GM21576 (cell line): Measurements from ENCODE around the gene CFAP221.

Experiments
- ATAC-seq: cut with Tn5 transposase; IDR thresholded peaks from one replicate; pipeline ENCODE4 v1.9.1; 2021; ENCODE audit warnings: mild to moderate bottlenecking, moderate library complexity; ENCODE audit not compliant: unreplicated experiment

Gene CFAP221

DNA sequence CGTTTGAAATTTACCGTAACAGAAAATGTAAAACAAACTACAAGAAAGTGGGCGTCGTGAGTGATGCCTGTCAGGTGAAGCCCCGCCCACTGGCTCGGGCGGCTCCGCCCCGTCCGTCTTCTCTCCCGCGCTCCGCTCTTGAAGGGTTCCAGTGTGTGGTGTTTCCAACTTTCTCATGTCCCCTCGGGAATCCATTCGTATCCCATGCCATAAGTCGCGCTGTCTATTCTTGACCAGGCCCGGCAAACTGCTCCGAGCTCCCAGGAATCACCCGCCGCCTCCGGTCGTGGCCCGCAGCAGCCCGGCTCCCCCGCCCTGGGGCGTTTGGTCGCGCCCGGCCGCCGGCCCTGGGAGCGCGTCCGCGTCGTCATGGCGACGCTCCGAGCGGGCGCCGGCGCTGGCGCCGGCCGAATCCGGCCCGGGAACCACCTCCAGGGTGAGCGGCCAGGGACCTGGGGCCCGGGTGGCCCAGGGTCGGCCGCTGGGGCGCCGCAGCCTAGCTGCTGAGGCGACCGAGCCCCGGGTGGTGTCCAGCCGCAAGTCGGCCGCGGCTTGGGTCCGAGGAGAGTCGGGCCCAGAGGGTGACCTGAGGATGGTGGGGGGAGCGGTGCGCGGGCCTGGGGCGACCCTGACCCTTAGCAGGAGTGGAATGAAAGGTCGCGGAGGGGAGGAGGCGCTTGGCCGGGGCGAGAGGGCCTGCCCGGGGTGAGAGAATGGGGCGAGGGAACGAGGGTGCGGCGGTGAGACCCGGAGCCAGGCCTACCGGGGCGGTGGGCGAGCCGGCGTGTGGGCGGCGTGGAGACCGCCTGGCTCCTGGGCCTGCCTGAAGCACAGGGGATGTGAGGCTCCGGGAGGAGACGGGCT is at the start of gene CFAP221:
Gene CFAP221 (plus strand): TSS at position 375 of the 864 bp plus-strand sequence. CDS start 1,683 bp downstream, outside the sequence.
- peak; percentile 62 for ATAC-seq

- ATAC-seq: no peak
Observed at GRCh38 chr2:119495948-119496347, 48.3 kb upstream of the CFAP221 start.

DNA sequence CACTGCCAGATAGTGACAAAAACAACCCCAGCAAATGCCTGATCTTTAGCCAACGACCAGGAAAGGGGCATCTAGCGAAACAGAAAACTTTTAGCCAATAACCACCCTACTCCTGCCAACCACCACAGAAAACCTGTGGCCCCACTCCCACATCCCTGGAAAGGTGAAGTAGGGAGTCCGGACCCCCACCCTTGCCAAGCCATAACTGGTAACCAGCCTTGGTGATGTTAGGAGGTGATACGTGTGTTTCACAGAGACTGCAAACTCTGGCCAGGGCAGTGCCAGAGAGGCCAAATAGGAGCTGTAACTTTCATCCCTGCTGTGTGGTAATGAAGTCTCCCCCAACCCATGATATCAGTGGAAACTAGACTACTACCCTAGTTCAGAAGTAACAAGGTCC is 47.6 kb upstream of the CFAP221 start:
- no peak for ATAC-seq

- ATAC-seq: no peak
Observed at GRCh38 chr2:119508756-119509155, 35.5 kb upstream of the CFAP221 start.

DNA sequence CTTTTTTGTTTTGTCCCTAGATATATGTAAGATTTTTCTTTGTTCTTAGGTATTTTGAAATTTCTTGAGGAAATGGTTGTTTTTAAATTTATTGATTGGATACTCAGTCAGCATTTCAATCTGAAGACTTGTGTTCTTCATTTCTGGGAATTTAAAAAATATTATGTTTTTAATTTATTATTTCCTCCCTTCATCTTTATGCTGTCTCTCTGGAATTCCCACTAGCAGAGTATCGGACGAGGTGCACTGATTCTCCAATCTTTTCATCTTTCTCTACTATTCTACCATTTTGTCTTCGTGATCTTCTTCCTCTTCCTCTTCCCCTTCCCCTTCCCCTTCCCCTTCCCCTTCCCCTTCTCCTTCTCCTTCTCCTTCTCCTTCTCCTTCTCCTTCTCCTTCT is 32.3 kb upstream of the CFAP221 start:
- no peak for ATAC-seq

GRCh38 chr2:119512946-119513345 is 31.3 kb upstream of the CFAP221 start:
- ATAC-seq: no peak

DNA sequence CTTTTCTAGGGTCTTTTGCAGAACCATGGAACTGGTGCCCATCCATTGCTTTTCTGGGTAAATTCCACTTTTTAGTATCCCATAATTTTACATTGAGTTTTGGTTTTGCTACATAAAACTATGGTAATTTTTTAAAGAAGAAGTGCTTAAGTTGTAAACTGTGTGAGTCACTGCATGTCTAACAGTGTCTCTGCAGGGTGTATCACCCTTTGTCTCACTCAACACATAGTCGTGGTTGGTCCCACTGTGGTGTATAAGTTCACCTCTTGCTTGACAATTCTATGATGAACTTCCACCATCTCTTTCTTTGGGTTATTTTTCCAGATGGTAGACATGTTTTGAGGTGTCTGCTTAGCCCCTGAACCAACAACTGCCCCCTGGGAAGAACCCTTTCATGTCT is 30.4 kb upstream of the CFAP221 start:
- no peak for ATAC-seq

DNA sequence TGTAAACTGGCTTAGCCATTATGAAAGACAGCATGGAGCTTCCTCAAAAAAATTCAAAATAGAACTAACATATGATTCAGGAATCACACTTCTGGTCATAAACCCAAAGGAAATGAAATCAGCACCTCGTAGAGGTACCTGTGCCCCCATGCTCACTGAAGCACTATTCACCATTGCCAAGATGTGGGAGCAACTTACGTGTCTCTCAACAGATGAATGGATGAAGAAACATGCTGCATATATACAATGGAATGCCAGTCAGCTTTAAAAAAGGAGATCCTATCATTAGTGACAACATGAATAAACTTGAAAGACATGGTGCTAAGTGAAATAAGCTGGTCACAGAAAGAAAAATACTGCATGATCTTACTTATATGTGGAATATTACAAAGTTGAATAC is 28.1 kb upstream of the CFAP221 start:
- ATAC-seq: no peak

GRCh38 chr2:119517433-119517832 is 26.8 kb upstream of the CFAP221 start:
- ATAC-seq: peak; percentile 85

DNA sequence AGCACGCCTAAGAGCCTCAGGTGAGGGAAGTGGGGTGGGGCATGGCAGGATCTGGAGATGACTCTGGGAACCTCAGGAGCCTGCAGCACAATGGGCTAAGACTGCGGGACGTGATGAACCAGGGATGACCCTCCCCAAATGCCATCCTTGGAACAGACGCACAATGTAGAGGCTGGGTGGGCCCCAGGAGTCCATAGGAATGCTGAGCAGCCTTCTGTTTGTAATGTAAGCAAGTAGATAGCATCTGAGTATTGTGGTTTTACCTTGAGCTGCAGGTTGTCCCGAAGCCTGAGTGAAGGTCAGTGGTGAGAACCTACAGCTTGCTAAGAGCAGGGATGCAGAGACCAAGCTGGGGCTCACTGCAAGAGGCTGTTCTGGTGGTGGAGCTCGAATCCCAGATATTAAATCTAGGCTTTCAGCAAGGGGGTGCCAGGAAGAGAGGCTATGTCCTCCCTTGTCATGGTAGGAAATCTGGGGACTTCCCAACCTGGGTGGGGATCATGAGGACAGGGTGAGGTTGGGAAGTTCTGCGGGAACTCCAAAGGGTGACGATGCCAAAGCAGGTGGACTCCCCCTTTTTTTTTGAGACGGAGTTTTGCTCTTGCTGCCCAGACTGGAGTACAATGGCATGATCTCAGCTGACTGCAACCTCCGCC is 25.7 kb upstream of the CFAP221 start:
- ATAC-seq: no peak

DNA sequence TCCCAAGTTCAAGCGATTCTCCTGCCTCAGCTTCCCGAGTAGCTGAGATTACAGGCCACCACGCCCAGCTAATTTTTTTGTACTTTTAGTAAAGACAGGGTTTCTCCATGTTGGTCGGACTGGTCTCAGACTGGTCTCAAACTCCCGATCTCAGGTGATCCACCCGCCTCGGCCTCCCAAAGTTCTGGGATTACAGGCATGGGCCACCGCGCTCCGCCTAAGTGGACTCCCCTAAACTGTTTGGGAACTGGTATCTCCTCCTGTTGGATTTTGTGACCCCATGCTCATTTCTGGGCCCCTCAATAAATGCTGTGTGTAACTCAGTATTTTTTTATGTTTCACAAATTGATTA is 25.2 kb upstream of the CFAP221 start:
- no peak for ATAC-seq

DNA sequence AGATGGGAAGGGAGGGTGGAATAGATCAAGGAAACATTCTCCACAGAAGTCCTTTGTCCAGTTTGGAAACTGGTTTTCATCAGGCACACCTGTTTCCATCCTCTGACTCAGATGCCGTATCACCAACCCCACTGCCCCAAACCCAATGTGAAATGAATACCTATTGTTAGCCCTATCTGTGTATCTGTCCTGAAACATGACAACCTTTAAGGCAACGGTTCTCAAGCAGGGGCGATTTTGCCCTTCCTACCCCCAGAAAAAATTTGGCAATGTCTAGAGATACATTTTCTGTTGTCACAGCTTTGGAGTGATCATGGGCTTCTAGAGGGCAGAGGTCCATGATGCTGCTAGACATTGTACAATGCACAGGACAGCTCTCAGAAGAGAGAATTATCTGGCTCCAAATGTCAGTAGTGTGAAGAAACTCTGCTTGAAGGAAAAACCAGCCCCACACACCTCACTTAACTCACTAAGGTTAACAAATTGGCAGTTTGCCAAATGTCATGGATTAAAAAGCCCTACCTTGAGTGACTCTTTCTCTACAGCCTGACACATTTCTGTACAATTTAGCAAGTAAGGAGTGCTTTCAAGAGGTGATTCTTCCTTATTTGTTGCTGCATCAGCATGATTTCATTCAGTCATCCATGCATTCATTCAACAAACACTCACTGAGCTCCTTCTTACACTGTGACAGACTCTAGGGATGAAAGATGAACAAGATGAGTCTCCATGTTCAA is 23.4 kb upstream of the CFAP221 start:
- ATAC-seq: no peak

- no peak for ATAC-seq
Observed at GRCh38 chr2:119521433-119522050, 22.7 kb upstream of the CFAP221 start.

- ATAC-seq: no peak
Observed at GRCh38 chr2:119522671-119523070, 21.6 kb upstream of the CFAP221 start.

DNA sequence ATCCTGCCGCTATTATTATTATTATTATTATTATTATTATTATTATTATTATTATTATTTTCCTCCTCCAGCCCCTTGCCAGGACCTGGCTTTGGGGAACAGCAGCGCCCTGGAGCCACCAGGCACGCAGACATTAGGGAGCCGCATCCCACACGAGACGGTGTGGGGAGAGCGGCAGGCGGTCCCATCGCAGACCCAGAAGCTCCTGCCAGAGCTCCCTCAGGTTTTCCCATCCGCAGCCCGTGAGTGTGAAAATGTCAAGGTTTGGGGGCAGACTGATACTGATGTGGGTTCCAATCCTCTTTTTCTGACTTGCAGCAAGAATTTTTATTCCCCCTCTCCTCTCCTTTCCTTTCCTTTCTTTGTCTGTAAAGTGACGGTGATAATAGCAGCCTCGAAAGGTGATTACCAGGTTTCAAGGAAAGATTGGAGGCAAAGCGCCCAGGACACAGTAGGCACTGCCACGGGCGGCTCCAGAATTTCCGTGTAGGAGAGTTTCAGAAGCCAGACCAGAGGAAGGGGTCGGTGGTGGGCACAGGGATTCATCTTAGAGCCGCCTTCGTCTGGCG is 20.8 kb upstream of the CFAP221 start:
- ATAC-seq: no peak

DNA sequence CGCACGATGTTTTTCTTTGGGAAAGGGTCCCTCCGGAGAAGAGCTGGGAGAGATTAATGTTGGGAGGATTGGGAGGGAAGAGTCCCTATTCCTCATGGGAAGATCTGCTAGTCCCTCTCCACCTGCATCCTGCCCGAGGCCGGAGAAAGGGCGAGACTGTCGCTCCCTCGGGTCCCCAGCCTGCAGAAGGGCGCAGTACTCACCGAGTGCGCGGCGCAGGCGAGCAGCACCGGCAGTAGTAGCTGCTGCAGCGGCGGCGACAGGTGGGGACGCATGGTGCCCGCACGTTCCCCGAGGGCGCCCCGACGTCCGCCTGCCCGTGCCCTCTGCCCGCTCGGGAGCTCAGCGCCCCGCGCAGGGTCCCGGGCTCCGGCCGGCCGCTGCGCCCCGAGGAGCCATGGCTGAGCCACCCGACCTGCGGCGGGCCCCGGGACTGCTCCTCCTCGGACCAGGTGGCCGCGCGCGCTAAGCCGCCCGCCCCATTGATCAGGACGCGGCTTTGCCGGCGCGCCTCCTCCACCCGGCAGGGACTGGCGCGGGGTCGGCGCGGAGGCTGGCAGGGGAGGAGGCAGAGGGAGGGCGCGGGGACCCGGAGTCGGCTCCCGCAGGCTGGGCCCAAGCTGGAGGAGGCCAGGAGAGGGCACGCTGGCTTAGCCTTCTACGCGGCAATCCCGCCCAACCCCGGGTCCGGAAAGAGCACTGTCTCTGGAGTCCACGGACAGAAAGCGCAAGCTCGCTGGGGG is 20.1 kb upstream of the CFAP221 start, which contains the start of gene SCTR:
Gene SCTR (minus strand): TSS at position 532 of the 743 bp plus-strand sequence. CDS start 257 bp downstream, at position 275.
- ATAC-seq: no peak

DNA sequence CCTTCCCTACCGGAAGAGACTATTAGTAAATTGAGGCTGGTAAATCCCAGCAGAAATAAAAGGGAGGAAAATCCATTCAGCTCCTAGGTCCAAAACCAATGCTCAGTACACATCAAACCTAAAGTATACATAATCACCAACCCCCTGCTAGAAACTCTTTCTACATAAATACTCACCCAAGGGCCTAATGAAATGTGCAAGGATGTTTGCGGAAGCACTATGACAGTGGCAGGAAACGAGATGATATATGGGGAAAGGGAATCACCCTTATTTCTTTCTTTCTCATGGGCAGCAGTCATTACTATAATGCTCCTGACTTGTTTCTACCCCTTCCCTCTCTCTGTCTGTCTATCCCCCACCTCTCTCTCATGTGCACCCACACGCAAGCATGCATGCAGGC is 18.6 kb upstream of the CFAP221 start:
- ATAC-seq: no peak

- no peak for ATAC-seq
Observed at GRCh38 chr2:119527999-119528398, 16.2 kb upstream of the CFAP221 start.

GRCh38 chr2:119531292-119531691 is 13.0 kb upstream of the CFAP221 start:
- no peak for ATAC-seq

- ATAC-seq: no peak
Observed at GRCh38 chr2:119533560-119533959, 10.7 kb upstream of the CFAP221 start.
